GM19395 (cell line): ENCODE data around the gene EPHX1.
A peak's percentile ranks its signal among the peaks of the same experiment; 100 is the strongest.
"Not testable (repeated sequence)": the region's sequence is repeated elsewhere in the genome, so short reads cannot be mapped to it uniquely, and the experiment has no call there.

ENCODE experiments used
- ATAC-seq: cut with Tn5 transposase; IDR thresholded peaks from one replicate; pipeline ENCODE4 v1.9.1; 2021; ENCODE audit warnings: mild to moderate bottlenecking, moderate library complexity; ENCODE audit not compliant: unreplicated experiment

The EPHX1 gene

DNA sequence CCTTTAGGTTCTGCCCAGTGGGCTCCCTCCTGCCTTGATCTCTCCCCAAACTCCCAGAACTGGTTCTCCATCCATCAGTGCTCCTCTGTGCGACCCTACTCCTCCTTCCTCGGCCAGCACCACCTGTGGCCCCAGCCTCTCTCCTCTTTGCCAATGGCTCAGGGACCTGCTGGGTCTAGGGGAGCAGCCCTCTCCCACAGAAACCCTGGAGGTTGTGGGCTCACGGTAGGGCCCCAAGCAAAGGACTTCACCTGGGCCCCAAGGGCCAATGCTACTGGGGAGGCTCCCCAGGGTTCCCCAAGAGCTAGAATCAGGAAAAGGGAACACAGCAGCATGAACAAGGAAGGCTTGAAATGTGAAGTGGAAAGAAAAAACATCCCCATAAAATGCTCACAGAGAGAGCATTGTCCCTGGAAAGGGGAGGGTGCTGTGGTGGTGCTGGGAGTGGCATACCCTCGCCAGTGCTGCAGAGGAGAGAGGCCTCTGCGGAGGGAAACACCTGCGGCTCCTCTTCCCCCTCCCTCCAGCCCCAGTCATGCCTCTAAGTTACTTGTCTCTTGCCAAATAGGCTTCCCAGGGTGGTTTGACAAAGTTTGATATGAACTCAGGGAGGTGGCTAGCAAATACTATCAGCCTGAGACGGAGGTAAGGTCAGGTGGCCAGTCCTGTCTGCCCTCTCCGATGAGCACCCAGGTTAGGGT, 69.7 kb downstream of the EPHX1 start:
- no peak for ATAC-seq

DNA sequence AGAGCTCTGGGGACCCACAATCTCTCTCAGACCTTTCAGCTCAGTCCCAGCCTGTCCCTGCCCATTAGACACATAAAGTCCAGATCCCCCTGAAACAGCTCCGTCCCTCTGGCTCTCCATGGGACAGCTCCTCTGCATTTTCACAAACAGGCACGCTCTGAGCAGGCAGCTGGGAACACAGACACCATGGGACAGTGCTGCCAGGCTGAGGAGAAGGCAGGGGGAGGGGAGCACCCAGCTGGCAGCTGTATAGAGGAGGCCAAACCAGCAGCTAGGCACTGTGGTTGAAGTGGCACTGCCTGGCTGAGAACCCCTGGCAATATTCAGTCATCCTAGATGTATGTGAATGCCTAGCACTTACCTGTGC, 70.3 kb downstream of the EPHX1 start:
- ATAC-seq = no peak

- ATAC-seq = no peak
Measured at GRCh38 chr1:225880636-225881035, 70.7 kb downstream of the EPHX1 start.

DNA sequence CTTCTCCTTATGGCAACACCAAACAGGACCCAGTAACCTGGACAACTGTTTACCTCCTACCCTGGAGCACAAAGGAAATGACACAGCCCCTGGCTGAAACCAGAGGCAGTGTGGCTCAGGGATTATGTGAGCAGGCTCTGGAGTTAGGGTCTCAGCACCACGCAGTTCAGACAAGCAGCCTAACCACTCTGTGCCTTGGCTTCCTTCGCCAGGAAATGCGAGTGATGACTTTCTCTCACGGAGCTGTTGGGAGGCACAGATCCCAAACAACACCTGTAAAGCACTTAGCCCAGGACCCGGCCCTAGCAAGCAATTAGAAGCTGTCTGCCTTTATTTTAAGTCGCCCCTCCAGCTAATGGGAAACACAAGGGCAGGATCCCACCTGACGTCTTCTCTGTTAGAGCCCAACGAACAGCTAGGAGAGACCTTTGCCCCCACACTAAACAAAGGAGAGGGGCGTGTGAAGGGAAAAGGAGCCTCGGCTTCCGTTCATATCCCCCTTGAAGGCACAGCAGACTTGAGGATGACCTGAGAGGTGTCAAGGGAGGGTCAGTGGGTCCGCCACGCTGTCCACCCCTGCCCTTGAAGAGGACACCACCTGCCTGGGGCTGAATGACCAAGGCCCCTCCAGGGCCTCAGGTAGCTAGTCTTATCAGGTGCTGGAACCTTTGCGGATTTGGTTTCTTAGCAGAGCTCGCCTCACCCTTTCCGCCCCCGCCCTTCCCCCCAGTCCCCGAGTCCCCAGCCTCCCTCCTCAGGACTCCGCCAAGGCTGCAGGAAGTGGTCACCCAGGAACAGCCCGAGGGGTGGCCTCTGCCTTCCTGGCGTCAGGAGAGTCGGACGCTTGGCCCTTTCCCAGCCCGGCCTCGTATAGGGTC, 71.4 kb downstream of the EPHX1 start:
- ATAC-seq = peak; percentile 32

DNA sequence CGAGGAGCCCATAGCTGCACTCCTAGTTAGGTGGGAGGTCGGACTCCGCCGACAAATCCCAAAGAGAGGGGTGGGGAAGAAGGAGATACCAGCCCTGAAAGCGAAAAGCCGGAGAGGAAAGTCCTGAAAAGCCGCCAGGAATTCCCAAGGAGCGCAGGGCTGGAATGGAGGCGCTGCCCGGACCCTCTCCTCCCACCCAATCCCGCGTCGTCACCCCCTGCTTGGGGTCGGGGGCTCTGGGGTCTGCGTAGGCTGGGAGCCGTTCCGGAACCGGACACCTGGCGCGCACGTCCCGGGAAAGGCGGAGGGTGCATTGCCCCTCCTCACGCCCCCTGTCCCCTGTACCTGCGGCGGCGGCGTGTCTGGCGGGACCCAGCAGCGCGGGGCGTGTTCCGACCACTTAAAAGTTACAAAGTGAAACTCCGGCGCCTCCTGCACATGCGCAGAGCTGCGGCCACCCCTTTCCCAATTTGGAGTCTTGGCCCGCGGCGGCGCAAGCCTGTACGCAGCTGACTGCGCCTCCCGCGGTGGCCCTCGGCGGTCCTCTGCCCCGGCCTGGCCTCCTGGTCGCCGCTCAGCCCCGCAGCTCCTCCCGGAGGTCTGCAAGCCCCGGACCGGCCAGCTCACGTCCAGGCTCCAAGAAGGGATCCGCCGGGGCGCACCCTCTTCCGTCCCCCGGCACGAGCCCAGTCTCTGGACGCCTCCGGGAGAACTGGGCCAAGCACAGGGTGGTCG, 72.2 kb downstream of the EPHX1 start, which contains the start of gene TMEM63A:
Gene TMEM63A, minus strand, starts transcription at position 422 of the 735 bp plus-strand sequence. CDS start 4,800 bp downstream, outside the sequence.
- ATAC-seq = peak; percentile 73

- peak; percentile 40 for ATAC-seq
Measured at GRCh38 chr1:225882694-225883615, 73.0 kb downstream of the EPHX1 start.

- ATAC-seq = no peak
Measured at GRCh38 chr1:225883616-225884265, 73.8 kb downstream of the EPHX1 start.

DNA sequence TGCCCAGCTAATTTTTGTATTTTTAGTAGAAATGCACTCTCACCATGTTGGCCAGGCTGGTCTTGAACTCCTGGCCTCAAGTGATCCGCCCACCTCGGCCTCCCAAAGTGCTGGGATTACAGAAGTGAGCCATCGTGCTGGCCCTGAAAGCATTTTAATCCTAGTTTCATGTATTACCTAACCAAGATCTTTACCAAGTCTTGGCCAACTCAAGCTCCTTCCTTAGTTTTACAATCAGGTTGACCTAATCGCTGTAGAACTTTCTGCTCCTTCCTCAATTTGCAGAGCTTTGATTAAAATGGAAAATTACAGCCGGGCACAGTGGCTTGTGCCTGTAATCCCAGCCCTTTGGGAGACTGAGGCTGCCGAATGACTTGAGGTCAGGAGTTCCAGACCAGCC, 75.4 kb downstream of the EPHX1 start:
- ATAC-seq = no peak

- ATAC-seq = no peak
Measured at GRCh38 chr1:225886159-225887029, 76.5 kb downstream of the EPHX1 start.

GRCh38 chr1:225887030-225887314, 77.0 kb downstream of the EPHX1 start:
- no peak for ATAC-seq

GRCh38 chr1:225887554-225888288, 77.8 kb downstream of the EPHX1 start:
- ATAC-seq = not testable (repeated sequence)

DNA sequence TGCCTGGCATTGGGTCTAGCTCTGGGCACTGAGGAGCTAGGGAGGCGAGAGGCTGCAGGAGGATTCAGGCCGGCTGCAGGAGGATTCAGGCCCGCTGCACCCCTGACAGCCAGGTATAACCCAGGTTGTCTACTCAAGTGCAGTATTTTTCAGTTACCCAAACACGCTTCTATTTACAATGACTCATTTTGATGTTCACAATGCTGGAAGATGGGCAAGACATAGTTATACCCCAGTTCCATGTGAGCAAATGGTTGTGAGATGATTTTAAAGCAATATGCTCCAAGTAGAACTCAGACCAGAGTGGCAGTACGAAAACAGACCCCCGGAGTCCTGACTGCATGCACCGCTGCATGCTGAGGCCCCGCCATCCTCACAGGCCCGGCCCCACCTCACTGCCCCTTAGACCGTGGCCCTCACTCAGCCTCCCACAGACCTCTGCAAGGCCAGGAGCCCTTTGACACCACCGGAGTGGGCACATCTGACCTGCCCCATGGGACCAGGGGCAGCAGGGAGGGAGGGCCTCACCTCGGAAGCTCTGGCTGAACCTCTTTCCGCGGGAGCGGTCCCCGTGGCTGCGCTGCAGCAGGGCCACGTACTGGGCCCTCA, 78.5 kb downstream of the EPHX1 start:
- ATAC-seq = no peak

DNA sequence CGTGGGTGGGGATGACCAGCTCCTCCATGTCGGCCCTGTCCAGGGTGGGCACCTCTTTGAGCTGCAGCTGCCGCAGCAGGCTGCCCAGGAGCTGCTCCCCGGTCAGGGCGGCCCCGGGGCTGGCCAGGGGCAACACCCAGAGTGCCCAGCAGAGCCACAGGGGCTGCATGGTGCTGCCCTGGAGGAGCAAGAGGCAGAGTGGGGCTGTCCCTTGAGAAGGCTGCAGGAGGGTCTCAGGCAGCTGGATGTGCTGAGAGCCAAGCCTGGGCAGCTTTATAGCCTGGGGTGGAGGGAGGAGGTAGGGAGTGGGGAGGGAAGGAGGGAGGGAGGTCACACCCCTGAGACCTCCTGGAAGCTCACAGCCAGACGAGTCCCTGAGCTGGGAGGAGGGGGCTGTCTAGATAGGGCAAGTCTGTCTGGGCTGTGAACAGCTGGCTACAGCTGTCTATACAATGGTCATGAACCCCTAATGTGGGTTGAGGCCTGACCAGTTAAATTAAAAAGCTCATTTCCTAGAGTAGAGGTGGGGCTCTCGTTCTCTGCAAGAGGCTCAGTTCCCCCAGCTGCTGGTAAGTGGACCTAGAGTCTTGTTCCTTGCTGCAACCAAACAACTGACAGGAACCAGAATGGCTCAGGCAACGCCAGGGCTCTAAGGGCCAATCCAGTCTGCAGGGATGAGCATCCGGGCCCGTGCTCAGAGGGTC, 79.1 kb downstream of the EPHX1 start, which contains the start of gene LEFTY1:
Gene LEFTY1, minus strand, starts transcription at position 249 of the 704 bp plus-strand sequence. Its CDS starts 80 bp downstream, at position 169.
- no peak for ATAC-seq

- ATAC-seq = no peak
Measured at GRCh38 chr1:225889743-225890142, 79.8 kb downstream of the EPHX1 start.

DNA sequence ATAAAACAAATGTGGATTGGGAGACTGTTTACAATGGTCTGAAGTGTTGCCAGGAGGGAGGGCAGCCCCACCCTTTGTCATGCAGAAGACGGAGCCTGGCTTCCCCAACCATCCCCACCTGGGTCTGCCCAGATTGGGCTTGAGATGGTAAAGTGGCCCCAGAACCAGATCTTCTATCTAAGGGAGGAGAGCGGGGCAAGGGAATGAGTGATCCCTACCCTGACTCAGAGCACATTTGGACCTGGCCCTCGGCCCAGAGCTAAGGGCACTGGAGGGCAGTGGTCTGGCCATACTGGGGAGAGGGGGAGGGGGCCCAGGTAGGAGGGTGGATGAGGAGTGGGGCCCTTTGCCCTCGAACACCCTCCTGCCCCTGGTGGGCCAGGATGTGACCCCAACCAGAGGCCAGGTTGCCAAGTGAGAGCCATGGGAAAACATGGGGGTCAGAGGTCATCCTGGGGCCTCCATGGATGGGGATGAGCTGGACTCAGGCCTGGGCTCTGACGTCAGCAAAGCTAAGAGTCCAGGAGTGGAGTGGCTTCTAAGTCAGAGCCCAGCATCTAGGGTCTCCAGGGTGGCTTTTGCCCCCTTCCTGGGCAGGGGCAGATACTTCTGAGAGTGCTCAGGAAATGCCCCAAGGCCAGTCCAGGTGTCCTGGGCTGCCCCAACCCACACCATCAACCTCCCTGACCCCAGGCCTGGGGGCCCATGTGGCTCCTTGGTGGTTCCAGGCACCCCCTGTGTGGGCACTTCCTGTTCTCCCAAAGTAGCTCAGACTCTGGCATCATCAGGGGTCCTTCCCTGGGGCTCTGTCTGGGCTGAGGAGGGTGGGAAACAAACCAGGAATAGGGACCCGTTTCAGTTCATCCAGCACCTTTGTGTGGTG, 80.7 kb downstream of the EPHX1 start:
- ATAC-seq = no peak

DNA sequence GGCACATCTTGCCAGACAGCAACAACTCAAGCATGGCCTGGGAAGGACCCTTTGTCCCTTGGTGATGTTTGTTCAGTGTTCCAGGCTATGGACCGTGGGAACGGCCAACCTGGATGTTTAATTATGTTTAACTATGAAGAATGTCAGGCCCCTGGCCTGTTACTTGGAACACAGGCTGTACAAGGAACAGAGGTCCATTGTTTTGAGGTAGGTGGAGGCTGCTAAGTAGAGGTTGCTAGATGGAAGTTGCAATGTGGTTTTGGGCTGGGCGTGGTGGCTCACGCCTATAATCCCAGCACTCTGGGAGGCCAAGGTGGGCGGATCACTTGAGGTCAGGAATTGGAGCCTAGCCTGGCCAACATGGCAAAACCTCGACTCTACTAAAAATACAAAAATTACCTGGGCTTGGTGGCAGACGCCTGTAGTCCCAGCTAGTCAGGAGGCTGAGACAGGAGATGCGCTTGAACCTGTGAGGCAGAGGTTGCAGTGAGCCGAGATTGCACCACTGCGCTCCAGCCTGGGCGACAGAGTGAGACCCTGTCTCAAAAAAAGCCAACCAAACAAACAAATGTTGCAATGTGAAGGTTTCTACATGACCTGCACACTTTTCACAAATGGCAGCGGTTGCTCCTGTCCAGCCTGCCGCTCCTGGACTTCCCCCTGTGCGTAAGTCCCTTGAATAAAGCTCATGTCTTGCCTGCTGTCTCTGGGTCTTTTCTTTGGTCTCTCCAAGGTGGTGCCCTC, 81.5 kb downstream of the EPHX1 start:
- ATAC-seq = no peak
